IPS-NIHi11 (cell line): ENCODE measurements around the gene C1orf52.

Source experiments
- DNase-seq: peaks from one replicate; pipeline ENCODE4 v3.0.0; 2012; ENCODE audit warnings: mixed read lengths, low spot score

The C1orf52 gene

DNA sequence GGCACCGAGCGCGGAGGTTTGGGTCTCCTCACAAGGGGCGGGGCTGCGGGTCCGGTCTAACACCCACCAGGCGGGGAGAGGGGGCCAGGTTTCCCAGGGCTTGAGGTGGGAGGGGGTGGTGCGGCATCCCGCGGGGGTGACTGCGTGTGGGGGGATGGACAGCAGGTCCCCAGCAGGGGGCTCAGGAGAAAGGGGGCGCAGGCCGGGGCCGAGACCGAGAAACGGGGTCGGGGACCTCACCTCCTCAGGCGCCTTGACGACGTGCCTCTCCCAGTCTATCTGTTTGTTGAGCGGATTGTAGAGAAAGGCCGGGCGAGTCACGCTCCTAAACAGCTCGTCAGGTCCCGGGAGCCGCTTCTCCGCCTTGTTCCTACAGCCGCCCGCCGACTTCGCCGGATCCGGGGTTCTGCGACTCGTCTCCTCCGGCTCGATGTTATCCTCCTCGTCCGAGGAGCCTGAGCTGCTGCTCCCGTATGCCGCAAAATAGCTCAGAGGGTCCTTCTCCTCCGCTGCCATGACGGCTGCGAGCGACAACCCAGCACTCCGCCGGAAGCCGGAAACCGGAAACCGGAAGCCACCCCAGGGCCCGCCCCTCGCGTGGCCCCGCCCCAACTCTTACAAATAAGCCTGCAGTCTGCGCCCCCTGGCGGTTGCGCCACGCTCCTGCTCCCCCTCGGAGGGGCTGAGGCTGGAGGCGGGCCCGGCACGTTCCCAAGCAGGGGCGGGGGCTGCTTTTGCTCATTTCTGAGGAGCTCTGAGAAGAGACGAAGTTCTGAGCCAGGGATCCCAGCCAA lies at the start of gene C1orf52:
TSS of gene C1orf52 (minus strand) at position 545 of the 794 bp plus-strand sequence. CDS start at position 516, 29 bp downstream.
- peak; percentile 92 for DNase-seq

DNA sequence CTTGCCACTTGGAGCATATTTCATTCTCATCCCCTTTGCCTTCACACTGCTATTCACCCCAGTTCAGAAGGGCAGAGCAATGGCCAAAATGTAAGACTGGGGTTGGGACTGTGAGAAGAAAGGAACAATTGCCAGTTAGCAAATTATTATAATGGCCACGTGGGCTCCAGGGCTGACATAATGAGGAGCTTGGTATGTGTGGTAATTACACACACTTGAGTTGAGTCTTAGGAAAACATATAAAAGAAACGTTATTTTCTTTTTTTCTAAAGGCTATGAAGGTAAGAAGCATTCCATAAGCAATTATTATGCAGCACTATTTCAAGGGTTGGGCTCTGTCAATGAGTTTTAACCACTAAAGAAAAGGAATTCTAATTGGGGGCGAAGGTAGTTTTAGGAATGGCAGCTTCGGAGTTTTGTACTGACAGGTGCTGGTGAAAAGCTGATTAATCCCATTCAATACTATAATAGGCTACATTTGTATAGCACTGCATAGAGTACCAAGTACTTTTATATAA lies 49.4 kb upstream of the C1orf52 start:
- no peak for DNase-seq

DNA sequence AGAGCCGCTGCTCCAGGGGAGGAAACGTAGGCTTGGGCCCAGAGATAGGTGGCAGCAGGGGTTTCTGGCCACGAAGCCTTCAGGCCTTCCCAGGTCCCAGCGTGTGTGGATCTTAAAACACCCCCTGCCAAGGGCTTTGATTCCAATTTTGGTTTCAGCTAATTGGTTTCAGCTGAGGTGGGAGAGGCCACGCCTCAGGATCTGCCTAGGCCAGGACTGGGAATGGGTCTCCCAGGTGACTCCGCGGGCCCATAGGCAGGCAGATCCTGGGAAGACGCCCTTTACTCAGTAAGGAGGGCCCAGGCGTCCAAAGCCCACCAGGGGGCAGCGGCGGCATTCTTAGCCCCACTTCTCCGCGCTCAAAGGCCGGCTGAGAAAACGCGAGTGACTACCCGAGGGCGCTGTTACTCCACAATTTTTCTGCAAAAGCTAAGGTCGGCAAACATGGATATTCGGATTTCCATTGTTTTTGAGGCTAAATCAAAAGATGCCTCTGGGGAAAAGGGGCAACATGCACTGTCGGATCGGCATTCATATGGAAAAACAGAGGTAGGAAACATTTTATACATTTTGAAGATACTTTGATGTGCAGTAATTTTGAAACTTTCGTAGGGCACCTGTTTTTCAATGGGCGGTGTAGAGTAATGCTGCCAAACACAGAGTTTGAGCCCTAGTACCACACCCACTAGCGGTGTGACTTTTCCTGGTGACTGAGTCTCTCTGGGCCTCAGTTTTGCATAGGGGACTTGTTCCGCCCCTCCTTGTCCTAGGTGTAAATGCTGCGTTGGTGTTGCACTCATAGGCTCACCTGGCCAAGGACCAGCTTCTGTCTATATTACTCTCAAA lies 48.7 kb upstream of the C1orf52 start:
- peak; percentile 87 for DNase-seq

DNA sequence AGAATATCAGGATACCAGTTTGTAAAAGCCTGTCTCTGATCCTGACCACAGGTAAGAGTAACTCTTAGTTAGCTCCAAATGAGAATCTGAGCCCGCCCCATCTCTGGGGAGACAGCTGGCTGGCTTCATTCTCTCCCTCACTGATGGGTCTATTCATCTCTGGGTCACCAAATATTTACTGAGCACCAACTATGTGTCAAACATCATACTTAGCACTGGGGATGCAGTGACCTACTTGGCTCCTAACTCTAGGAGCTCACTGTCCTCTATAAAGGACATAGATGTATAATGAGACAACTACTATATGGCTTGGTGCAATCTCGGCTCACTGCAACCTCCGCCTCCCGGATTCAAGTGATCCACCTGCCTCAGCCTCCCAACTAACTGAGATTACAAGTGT lies 46.8 kb upstream of the C1orf52 start:
- DNase-seq, result no peak

DNA sequence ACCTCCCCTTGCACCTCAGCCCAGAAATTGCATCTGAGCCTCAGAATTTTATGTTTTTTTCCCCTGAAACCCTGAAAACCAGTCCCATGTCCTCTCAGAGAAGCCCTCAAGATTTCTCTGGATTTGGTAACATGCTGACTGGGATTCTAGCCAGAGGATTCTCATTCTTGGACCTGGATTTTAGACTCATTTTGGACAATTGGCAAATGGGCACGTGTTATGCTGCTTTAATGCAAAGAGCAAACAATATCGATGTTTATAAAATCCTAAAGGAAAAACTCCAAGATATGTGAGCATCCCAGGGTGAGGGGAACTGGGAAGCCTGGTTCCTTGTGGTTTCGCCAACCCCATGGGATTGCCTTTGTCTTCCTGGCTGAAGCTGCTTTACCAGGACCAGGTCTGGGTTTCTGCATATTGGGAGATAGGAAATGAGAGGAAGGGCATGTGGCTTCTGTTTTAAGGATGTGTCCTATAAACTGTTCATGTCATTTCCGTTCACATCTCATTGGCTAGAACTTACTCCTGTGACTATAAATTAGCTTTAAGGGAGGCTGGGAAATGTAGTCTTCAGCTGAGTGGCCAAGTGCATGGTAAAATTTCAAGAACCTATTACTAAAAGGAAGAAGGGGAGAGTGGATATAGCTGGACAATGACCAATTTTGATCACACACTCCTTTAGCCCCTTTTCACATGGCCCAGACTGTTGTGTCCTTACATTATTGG lies 44.1 kb upstream of the C1orf52 start:
- DNase-seq, result no peak

DNA sequence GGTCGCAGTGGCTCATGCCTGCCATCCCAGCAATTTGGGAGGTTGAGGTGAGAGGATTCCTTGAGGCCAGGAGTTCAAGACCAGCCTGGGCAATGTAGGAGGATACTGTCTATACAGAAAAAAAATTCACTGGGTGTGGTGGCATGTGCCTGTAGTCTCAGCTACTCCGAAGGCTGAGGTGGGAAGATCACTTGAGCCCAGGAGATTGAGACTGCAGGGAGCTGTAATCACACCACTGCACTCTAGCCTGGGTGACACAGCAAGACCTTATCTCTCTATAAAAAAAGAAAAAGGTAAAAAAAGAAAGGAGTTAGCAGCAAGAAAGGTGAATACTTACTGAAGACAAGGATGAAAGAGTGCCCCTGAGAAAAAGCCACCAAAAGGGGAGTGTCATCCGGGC lies 40.7 kb upstream of the C1orf52 start:
- no peak for DNase-seq

DNA sequence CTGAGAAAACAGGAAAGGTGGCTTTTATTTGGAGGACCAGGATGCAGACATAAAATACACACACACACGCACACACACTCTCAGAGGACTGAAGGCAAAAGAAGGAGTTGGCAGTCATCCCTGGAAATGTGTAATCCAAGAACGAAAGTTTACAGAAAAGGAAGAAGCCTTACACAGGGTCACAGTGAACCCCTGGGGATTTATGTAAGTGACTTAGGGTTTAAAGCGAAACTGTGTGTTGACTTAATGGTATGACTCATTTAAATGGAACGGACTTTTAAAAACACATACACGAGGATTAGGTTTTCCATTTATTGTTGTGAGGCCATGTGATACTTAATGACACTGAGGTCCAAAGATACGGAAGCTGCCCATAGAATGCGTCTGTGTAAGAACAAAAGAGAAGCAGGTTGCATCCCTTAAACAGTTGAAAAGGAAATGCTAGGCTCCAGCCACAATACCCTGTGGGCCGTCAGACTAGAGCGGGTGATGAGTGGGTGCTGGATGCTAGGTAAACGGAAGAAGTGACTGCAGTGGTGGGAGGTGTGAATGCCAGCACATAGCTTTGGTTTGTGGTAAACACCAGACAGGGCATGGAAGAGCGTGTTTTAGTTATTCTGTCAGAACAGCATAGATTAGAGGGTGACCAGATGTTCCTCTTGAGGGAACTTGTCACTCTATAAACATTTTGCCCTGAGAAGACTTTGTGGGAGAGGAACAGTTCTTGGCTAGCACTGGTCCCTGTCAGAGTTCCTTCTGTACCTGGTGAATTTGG lies 38.6 kb upstream of the C1orf52 start:
- peak; percentile 41 for DNase-seq

DNA sequence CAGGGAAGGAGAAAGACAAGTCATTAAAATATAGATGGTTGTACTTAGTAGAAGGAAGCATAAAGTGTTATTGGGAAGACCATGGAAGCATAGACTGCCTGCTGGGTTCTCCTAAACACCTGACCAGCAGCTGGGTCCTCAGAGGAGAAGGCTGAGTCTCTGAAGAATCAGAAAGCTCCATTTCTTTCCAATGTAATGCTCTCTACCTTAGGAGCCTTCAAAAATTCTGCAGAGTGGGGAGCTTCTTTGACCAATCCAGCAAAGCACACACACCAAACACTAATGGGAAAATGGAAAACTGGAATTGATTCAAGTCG lies 38.0 kb upstream of the C1orf52 start:
- DNase-seq, result no peak

DNA sequence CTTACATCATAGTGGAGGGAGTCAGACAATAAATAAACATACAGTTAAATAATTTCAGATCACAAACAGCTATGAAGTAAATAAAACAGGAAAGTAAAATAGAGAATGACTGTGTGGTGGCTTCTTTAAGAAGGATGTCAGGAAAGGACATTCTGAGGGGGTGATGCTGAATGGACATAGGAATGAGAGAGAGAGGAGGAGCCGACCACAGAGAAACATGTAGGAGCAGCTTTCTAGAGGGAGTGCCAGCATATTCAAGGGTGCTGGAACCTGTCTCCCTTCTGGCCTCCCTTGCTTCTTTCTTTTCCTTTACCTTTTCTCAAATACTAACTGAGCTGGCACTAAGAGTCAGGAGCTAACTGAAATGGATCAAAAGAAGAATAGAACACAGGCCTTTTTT lies 37.5 kb upstream of the C1orf52 start:
- no peak for DNase-seq

DNA sequence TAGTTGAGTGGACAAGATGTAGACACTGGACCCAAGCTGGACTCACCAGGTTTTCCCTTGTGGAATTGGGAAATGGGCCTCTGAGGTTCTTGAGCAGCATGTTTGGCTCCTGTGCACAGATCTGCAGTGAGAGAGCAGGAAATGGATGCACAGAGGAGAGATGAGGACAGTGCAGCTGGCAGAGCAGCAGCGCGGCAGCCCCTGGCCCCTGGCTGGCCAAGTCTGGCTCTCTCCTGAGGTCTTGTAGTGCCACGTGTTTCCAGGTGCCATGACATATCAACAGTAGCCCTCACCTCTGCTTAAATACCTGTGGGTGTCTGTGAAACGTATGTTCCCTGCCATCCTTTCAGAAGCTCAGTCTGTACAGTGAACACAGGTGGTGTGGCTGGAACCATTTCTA lies 36.2 kb upstream of the C1orf52 start:
- no peak for DNase-seq

DNA sequence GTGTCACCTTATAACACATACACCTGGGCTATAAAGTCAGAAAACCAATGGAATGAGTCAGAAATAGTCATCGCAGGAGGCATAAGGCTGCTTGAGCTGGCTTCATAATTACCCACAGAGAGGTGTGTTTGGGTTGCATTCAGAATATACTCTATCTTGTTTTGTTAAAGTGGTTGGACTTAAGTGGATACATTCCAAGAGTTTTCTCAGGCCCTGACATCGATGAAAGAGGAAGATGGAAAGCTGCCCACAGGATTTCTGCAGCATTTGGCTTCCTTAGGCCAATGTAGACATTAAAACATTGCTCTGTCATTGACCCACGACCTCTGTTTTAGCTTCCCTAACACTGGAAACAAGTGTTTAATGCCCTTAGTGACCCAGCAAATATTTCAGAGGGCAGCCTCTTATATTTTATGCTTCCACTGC lies 35.6 kb upstream of the C1orf52 start:
- DNase-seq, result no peak

DNA sequence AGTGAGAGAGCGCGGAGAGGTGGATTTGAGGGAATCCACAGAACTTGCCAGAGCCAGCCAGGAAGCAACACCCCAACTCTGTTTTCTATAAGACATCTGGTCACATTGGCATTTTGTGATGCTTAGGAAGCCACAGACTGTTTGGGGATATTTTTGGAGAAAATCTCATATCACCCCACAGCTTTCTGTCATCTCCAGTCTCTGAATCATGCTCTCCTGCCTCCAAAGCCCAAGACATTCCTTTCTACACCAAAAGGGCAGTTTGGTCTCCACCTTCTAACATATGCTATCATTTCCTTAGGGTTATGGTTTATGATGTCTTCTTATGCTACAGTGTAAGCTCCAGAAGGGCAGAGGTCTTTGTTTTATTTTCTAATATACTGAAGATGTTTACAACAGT lies 31.4 kb upstream of the C1orf52 start:
- DNase-seq, result no peak

DNA sequence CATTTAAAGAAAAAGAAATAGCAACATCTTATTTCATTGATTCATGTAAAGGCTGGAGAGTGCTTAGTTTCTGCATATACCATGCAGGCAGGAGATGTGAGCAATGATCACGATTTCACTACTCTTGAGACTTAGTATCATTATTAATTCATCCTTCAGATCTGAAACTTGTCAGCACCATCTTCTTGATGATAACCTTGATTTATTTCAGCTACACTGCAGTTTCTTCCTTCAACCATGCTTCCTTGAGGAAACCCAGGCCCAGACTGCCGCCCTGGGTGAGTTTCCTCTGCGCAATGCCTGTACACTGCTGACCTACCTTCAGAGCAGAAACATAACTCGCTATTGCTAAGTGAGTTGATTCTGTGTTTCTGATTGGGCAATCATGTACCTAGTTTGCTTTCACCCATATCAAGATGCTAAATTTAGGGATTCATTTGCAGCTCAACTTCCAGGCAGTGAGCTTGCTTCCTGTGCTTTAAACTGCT lies 30.4 kb upstream of the C1orf52 start:
- no peak for DNase-seq

DNA sequence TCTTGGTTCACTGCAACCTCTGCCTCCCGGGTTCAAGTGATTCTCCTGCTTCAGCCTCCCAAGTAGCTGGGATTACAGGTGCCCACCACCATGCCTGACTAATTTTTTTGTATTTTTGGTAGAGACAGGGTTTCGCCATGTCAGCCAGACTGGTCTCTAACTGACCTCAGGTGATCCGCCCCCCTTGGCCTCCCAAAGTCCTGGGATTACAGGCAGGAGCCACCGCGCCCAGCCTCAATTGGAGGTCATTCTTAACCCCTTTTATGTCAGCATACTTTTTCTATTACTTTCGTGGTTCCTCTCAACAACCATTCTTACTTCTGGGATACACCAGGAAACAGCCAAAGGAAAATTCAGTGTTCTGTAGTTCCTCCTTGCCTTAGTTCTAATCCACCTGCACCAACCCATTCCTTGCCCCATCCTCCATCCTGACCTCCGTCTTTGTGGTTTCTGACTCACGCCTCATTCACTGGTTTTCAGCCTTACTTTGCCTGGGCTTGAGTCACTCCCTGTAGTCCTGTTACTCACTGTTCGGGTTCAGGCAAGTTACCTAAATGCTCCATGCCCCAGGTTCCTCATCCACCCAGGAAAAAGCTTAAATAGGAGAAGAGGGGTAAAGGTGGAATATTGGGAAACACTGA lies 29.9 kb upstream of the C1orf52 start:
- no peak for DNase-seq

DNA sequence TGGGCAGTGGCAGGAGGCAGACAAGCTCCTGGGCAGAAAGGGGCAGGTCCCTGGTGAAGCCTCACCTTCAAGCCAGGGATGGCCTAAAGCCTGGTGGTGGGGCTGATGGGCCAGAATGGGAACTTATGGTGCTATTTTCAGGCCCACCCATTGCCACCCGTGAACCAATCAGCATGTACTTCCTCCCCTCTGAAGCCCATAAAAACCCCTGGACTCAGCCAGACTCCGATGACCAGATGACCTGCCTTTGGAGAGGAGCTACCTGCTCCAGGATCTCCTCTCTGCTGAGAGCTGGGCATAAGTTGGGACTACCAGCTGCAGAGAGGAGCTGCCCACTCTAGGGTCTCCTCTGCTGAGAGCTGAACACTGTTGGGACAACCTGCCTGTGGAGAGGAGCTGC lies 24.7 kb upstream of the C1orf52 start:
- no peak for DNase-seq

DNA sequence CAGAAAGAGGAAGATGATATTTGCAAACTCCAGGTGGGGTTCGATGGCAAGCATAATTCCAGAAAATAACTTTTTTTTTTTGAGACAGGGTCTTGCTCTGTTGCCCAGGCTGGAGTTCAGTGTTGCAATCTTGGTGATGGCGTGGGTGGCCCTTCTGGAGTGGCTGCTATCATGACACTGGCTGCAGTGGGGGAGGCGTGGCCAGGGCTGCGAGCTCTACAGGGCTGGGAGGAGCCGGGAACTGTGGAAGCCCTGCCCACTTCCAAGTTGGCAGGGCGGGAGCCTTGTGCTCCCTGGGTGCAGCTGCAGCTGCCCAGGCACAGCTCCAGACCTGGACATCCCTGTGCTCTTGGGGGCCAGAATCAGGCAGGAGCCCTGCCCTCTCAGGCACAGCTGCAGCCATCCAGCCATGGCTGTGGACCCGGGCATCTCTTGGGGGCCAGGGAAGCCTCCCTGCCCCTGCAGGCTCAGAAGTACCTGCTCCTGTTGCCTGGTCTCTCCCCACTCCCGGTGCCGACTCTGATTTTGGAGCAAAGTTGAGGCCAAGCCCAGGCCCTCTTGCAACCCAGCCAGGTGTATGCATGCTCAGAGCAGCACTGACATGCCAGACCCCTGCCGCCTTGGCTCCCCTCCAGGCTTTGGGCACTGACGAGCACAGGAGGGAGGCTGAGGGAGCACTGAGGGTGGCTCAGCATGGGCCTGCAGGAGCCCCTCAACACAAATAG lies 24.2 kb upstream of the C1orf52 start:
- DNase-seq, result no peak

DNA sequence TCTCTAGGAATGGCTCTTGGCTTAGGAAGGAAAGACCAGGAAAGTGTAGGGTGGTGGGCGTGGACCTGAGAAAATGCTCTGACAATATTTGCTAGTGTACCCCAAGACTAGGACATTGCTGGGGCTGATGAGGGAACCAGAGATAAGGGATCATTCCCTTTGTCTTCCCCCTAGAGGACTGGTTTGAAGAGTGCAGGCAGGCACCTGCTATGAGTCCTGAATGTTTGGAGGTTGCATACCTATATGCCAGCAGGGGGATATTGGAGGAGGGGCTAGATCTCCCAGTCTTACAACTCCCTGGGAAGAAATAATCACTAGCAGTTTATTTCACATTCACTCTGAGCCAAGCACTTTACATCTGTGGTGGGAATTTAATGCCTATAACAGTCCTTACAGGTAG lies 23.0 kb upstream of the C1orf52 start:
- peak; percentile 70 for DNase-seq

DNA sequence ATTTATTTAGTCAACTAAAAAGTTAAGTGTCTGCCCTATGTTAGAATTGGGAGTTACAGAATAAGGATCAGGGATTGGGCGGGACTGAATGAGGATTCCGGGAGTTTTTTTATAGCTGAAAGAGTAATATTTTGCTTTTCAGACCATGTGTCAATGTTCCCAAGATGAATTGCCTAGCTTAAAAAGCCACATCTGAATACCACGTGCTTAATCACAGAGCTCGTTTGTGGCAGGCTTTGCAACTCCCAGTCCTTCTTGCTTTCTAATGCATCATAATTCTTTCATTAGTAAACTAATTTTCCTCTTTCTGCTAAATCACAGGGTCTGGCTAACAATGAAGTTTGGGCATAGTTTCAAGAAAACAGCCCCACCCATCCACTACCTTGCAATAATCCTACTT lies 21.2 kb upstream of the C1orf52 start:
- no peak for DNase-seq

DNA sequence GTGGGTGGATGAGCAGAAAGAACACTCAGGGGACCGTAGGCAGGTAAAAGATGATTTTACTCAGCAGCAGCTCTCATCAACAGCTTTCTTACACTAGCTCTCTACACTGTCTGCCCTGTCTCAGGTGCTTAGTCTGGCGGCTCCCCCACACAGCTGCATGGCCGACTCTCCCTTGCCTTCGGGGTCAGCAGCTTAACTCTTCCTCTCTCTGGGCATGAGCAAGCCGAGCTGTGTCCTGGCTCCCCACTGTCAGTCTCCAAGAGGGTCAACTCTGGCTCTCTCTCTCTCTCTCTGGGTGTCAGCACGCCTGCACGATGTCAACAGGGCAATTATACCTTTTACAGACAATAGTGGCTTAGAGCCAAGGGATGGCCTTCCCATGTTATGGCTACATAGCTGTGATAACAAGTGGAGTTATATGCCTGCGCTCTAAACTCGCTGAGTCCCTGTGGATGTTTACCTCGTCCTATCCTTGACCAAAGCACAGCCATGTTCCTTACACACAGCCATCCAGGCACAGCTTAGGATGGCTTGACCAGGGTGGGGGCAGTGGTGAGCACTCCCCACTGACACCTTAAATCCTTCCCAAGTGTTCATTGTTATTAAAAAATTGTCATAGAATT lies 20.1 kb upstream of the C1orf52 start:
- DNase-seq, result no peak

DNA sequence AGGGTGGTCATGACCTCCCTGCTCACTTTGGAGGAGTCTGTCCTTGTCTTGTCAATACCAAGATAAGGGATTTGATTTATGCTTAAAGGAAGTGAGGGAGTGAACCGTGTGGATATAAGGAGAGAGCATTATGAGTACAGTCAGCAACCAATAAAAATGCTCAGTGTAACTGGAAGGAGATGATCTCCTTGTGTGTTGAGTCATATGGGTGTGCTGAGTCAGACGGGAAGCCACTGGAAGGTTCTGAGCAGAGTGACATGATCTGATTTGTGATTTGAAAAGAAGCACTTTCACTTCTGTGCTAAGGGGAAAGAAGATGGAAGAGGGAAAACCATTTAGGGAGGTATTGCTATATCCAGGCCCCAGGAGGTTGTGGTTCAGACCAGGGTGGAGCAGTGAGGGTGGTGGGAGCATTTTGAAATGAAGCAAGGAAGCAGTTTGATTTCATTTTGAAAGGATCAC lies 19.4 kb upstream of the C1orf52 start:
- no peak for DNase-seq
